ENCODE measurements around the gene RNF141. TPM values are rescaled to one million over a fixed set of nuclear protein-coding genes. Genes with fewer than 3 reads are reported as not detected.

Gene RNF141
- total RNA-seq, 2 donors from 2014 or later: 24.0 to 39.3 TPM

- H3K27ac ChIP-seq: no peak overlapping the region
Measured at GRCh38 chr11:10524471-10524870, 16.5 kb downstream of the RNF141 start.

GRCh38 chr11:10522921-10523320 lies 18.1 kb downstream of the RNF141 start:
- no peak for DNase-seq
- H3K36me3 ChIP-seq: peaks cover 4% of the 10 kb centered on the region
- no peak overlapping the region for H3K4me3 ChIP-seq
- H3K27ac ChIP-seq: no peak overlapping the region
- no peak overlapping the region for H3K9ac ChIP-seq (ENCODE audit: low read depth in 2 of 2, low read length in 2 of 2)
- no peaks in the 10 kb centered on the region for H3K27me3 ChIP-seq
- no peak for TF ChIP-seq CTCF (IDR thresholded peaks at IDR 0.05)
- no peaks in the 10 kb centered on the region for H3K4me1 ChIP-seq
- intact Hi-C loops (cut with DNase I): no loop called here
- no peaks in the 10 kb centered on the region for H3K9me3 ChIP-seq

More at GRCh38 chr11:10524471-10524870, 16.5 kb downstream of the RNF141 start:
- no peak for DNase-seq
- no peak for TF ChIP-seq CTCF (IDR thresholded peaks at IDR 0.05)
- Histone ChIP-seq H3K27me3 (no peaks in the 10 kb centered on the region), H3K9me3 (no peaks in the 10 kb centered on the region), H3K4me3 (no peak overlapping the region), H3K4me1 (no peaks in the 10 kb centered on the region), H3K36me3 (peaks cover 4% of the 10 kb centered on the region), H3K9ac (ENCODE audit: low read depth in 2 of 2, low read length in 2 of 2) (no peak overlapping the region)
- intact Hi-C loops (cut with DNase I): no loop called here

GRCh38 chr11:10522276-10522675 lies 18.7 kb downstream of the RNF141 start:
- intact Hi-C loops (cut with DNase I): no loop called here
- Histone ChIP-seq H3K27ac (no peak overlapping the region), H3K4me1 (no peaks in the 10 kb centered on the region)

GRCh38 chr11:10520562-10520961 lies 20.4 kb downstream of the RNF141 start:
- intact Hi-C loops (cut with DNase I): no loop called here
- Histone ChIP-seq H3K9ac (ENCODE audit: low read depth in 2 of 2, low read length in 2 of 2) (no peak overlapping the region), H3K36me3 (peaks cover 4% of the 10 kb centered on the region), H3K4me1 (no peaks in the 10 kb centered on the region), H3K9me3 (no peaks in the 10 kb centered on the region), H3K27me3 (no peaks in the 10 kb centered on the region), H3K4me3 (no peak overlapping the region), H3K27ac (no peak overlapping the region)
- TF ChIP-seq CTCF (IDR thresholded peaks at IDR 0.05): no peak
- DNase-seq: no peak

More at GRCh38 chr11:10522276-10522675, 18.7 kb downstream of the RNF141 start:
- Histone ChIP-seq H3K27me3 (no peaks in the 10 kb centered on the region), H3K9ac (ENCODE audit: low read depth in 2 of 2, low read length in 2 of 2) (no peak overlapping the region), H3K4me3 (no peak overlapping the region), H3K36me3 (peaks cover 4% of the 10 kb centered on the region), H3K9me3 (no peaks in the 10 kb centered on the region)
- no peak for DNase-seq
- no peak for TF ChIP-seq CTCF (IDR thresholded peaks at IDR 0.05)

- TF ChIP-seq CTCF (IDR thresholded peaks at IDR 0.05): no peak
- H3K4me3 ChIP-seq: no peak overlapping the region
- H3K27me3 ChIP-seq: no peaks in the 10 kb centered on the region
- no peak overlapping the region for H3K27ac ChIP-seq
- H3K36me3 ChIP-seq: peaks cover 4% of the 10 kb centered on the region
- intact Hi-C loops (cut with DNase I): loop anchor here (10.0 kb wide), 3 partner anchors 115 to 215 kb away; no protein-coding TSS in a partner anchor
- H3K4me1 ChIP-seq: no peaks in the 10 kb centered on the region
- no peak overlapping the region for H3K9ac ChIP-seq (ENCODE audit: low read depth in 2 of 2, low read length in 2 of 2)
- no peaks in the 10 kb centered on the region for H3K9me3 ChIP-seq
- no peak for DNase-seq
Measured at GRCh38 chr11:10519630-10520029, 21.4 kb downstream of the RNF141 start.
